T1000 (cell line): ENCODE results near the gene RXRA.
"Not testable (repeated sequence)": the region's sequence is repeated elsewhere in the genome, so short reads cannot be mapped to it uniquely, and the experiment has no call there.

Experiments used
- DNase-seq: peaks from one replicate; lab custom pipeline; 2025; ENCODE audit warnings: mixed read lengths; lab: John Stamatoyannopoulos, UW

RXRA gene

DNA sequence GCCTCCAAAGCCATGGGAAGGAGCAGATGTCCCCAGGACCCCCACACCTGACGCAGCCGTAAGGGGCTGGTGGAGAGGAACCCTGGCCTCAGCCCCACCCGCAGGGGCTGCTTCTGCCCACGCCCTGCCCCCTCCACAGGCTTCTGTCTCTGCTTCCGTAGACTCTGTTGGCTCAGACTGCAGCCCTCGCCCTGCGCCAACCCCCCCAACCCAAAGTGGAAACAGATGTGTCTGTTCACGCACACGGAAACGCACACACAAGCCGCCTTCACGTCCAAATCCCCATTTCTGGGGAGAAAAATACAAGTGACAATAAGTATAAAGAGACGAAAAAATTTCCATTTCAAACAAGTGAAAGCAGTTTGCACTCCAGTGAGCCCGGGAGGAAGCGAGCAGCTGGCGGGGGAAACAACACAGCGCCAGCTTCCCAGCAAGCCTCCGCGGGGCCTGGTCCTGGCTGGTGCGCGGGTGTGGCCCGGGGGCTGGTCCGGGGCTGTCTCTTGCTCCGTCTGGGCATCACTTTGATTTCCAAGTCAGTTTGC lies 32.6 kb upstream of the RXRA start:
- no peak for DNase-seq

DNA sequence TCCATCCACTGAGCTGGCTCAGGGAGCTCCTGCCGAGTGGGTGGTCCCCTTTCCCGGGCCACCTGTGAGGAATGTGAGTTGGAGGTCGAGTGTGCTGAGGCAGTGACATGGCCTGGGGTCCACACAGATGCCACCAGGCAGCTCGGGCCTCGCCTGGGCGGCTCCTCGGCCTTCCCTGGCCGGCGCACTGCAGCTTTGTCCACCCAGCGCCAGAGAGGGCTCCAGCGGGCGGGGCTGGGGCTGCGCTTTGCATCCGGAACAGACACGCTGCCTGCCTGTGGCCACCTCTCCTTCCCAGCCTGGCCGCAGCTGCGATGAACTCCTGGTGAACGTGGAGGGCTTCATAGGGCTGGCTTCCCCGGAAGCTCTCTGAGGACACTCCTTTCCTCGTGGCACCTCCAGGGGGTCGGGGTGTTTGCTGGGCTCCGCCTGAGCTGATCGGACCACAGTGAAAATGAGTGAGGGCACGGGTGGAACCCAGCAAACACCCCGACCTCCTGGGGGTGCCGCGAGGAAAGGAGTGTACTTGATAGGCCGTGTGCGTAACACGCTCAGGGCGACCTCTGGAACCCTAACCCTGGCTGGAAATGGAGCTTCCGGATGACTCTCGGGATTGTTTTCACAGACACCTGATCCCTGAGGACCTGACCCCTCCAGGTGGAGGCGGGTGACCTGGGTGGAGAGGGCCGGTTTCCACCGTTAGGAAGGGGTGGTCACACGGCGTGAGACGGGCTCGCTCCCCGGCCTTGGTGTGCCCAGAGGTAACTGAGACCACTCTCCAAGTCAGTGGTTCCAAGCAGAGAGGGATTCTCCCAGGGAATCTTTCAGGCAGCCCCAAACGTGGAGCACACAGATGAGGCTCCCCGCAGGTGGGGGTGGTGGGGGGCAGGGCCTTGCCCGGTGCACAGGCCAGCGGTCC lies 31.8 kb upstream of the RXRA start:
- no peak for DNase-seq

- no peak for DNase-seq
Observed at GRCh38 chr9:134295101-134295745, 31.0 kb upstream of the RXRA start.

GRCh38 chr9:134295746-134296250 lies 30.5 kb upstream of the RXRA start:
- DNase-seq: no peak

- DNase-seq: no peak
Observed at GRCh38 chr9:134296301-134297082, 29.8 kb upstream of the RXRA start.

DNA sequence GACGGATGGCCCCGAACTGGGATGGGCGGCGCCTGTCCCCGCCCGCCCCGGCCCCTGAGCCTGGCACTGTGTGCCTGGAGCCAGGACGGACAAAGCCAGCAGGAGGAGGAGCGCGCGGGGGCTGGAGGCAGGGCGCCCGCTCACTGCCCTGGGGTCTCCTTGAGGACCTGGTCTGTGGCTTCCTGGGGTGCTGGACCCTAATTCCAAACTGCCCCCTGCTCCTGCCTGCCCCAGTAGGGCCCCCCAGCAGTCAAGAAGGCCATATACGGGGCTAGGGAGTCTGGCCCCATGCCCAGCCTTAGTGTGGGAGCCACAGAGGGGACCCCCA lies 29.2 kb upstream of the RXRA start:
- no peak for DNase-seq

DNA sequence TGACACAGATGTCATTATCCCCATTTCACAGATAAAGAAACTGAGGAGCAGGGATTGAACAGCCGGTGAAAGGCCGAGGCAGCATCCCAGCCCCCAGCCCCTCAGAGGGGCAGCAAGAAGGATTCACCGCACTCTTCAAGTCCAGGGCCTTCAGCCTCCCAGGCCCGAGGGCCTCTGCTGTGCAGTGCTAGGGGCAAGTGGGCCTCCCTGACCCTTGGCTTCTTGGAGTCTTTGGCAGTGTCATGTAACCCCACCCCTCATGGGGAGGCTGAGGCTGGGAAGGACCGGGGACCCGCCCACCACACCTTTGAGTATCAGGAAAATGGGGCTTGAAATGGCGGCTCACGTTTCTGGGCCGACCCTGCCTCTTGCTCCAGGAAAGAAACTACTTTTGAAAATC lies 28.7 kb upstream of the RXRA start:
- no peak for DNase-seq

- no peak for DNase-seq
Observed at GRCh38 chr9:134298000-134298399, 28.3 kb upstream of the RXRA start.

GRCh38 chr9:134299068-134299467 lies 27.2 kb upstream of the RXRA start:
- no peak for DNase-seq

- no peak for DNase-seq
Observed at GRCh38 chr9:134299883-134300282, 26.4 kb upstream of the RXRA start.

- DNase-seq: no peak
Observed at GRCh38 chr9:134301387-134302129, 24.7 kb upstream of the RXRA start.

- no peak for DNase-seq
Observed at GRCh38 chr9:134302130-134302817, 24.0 kb upstream of the RXRA start.

GRCh38 chr9:134303601-134304000 lies 22.7 kb upstream of the RXRA start:
- DNase-seq: no peak

DNA sequence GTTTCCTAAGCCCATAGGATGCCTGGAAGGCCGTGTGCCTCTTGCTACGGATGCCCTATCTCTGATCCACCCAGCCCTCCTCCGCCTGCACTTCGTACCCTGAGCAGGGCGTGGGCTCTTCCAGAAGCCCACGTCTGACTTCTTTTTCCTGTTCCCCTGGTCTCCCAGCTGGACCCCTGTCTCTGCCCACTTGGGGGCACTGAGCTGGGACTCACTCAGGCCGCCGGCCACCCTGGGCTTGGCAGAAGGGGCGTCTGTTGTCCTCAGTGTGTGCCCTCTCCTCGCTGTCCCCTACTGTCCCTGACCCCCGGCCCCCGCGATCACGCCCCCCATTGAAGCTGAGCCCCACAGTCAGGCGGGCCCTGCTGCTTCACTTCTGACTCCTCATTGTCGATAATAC lies 22.0 kb upstream of the RXRA start:
- no peak for DNase-seq

GRCh38 chr9:134304690-134305089 lies 21.6 kb upstream of the RXRA start:
- DNase-seq: no peak

DNA sequence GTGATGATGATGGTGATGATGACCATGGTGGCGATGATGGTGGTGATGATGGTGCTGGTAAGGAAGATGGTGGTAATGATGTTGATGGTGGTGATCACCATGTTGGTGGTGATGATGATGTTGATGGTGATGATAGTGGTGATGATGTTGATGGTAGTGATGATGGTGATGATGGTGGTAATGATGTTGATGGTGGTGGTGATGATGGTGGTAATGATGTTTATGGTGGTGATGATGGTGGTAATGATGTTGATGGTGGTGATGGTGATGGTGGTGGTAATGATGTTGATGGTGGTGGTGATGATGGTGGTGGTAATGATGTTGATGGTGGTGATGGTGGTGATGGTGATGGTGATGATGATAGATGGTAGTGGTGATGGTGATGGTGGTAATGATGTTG lies 20.7 kb upstream of the RXRA start:
- no peak for DNase-seq

GRCh38 chr9:134306042-134306441 lies 20.2 kb upstream of the RXRA start:
- not testable (repeated sequence) for DNase-seq

- DNase-seq: no peak
Observed at GRCh38 chr9:134306636-134307600, 19.3 kb upstream of the RXRA start.
